ENCODE measurements around the gene FKBP15. TPM values are rescaled to one million over a fixed set of nuclear protein-coding genes. Genes with fewer than 3 reads are reported as not detected.
"Not testable (repeated sequence)": the region's sequence is repeated elsewhere in the genome, so short reads cannot be mapped to it uniquely, and the experiment has no call there.

The FKBP15 gene
- total RNA-seq, 1 experiment from 2014 or later: 14.9 TPM

- H3K27me3 Mint-ChIP-seq (ENCODE audit: low read depth): peaks cover 14% of the 10 kb centered on the region
- H3K9me3 Mint-ChIP-seq: peaks cover 35% of the 10 kb centered on the region
- H3K36me3 Mint-ChIP-seq: peaks cover 4% of the 10 kb centered on the region; the same call in 1 of the 2 replicates
- TF ChIP-seq, protein P1, sequence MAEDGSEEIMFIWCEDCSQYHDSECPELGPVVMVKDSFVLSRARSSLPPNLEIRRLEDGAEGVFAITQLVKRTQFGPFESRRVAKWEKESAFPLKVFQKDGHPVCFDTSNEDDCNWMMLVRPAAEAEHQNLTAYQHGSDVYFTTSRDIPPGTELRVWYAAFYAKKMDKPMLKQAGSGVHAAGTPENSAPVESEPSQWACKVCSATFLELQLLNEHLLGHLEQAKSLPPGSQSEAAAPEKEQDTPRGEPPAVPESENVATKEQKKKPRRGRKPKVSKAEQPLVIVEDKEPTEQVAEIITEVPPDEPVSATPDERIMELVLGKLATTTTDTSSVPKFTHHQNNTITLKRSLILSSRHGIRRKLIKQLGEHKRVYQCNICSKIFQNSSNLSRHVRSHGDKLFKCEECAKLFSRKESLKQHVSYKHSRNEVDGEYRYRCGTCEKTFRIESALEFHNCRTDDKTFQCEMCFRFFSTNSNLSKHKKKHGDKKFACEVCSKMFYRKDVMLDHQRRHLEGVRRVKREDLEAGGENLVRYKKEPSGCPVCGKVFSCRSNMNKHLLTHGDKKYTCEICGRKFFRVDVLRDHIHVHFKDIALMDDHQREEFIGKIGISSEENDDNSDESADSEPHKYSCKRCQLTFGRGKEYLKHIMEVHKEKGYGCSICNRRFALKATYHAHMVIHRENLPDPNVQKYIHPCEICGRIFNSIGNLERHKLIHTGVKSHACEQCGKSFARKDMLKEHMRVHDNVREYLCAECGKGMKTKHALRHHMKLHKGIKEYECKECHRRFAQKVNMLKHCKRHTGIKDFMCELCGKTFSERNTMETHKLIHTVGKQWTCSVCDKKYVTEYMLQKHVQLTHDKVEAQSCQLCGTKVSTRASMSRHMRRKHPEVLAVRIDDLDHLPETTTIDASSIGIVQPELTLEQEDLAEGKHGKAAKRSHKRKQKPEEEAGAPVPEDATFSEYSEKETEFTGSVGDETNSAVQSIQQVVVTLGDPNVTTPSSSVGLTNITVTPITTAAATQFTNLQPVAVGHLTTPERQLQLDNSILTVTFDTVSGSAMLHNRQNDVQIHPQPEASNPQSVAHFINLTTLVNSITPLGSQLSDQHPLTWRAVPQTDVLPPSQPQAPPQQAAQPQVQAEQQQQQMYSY (CRISPR knock-in tag; IDR thresholded peaks at IDR 0.05): no peak
- TF ChIP-seq ZNF219 (CRISPR knock-in tag; IDR thresholded peaks at IDR 0.05; ENCODE audit: borderline replicate concordance): no peak
- DNase-seq (ENCODE audit: low spot score) (no peak), ATAC-seq (no peak)
- ChIA-PET POLR2A (no interaction called here), CTCF (no interaction called here)
- no peak overlapping the region for H3K27ac Mint-ChIP-seq
- H3K4me3 Mint-ChIP-seq: no peak overlapping the region
- no peaks in the 10 kb centered on the region for H3K4me1 Mint-ChIP-seq
Observed at GRCh38 chr9:113143432-113144227, 77.4 kb downstream of the FKBP15 start.

DNA sequence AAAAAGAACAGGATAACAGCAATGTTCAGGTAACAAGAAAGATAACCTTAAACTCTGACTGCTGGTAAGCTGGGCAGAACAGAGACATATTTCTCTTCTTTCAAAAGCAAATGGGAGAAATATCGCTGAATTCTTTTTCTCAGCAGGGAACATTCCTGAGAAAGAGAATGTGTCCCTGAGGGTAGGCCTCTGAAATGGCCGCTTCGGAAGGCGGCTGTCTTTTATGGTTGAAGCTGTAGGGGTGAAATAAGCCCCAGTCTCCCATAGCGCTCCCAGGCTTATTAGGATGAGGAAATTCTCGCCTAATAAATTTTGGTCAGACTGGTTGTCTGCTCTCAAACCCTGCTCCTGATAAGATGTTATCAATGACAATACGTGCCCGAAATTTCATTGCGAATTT, 80.2 kb downstream of the FKBP15 start:
- H3K36me3 Mint-ChIP-seq; H3K4me1 Mint-ChIP-seq; CTCF ChIA-PET; DNase-seq (ENCODE audit: low spot score); POLR2A ChIA-PET; H3K4me3 Mint-ChIP-seq; ATAC-seq; H3K27ac Mint-ChIP-seq: not testable (repeated sequence)
- H3K27me3 Mint-ChIP-seq (ENCODE audit: low read depth): peaks cover 19% of the 10 kb centered on the region
- H3K9me3 Mint-ChIP-seq: peaks cover 35% of the 10 kb centered on the region

DNA sequence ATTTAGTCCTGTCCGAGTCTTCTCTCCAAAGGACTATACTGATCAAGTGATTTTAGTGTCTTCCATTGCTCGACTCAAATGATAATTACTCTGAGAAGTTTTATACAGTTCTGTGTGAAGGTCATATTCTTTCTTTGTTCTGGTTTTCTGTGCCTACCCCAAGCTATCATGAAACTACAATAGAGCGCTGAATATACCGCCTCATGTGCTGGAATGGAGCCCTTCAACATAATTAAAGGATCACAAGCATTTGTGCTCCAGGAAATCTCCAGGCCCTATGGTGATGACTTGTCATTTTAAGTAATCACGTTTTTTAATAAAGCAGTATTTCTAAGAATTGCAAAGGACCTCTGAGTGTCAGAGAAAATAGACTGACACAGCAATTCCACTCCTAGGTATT, 81.1 kb downstream of the FKBP15 start:
- DNase-seq (ENCODE audit: low spot score): no peak
- peaks cover 4% of the 10 kb centered on the region; the same call in 1 of the 2 replicates for H3K36me3 Mint-ChIP-seq
- CTCF ChIA-PET: interaction anchor here (0.8 kb wide), 1 partner anchor 11 kb away, joined by 3 read pairs; the partner anchor contains the start of gene SLC31A2
- H3K4me1 Mint-ChIP-seq: no peaks in the 10 kb centered on the region
- POLR2A ChIA-PET: no interaction called here
- H3K27ac Mint-ChIP-seq: no peak overlapping the region
- peaks cover 16% of the 10 kb centered on the region for H3K27me3 Mint-ChIP-seq (ENCODE audit: low read depth)
- no peak overlapping the region for H3K4me3 Mint-ChIP-seq
- peaks cover 33% of the 10 kb centered on the region for H3K9me3 Mint-ChIP-seq
- TF ChIP-seq USF1 (CRISPR knock-in tag; IDR thresholded peaks at IDR 0.05): no peak
- TF ChIP-seq ZSCAN18 (CRISPR knock-in tag; IDR thresholded peaks at IDR 0.05): no peak
- TF ChIP-seq MXD4 (CRISPR knock-in tag; IDR thresholded peaks at IDR 0.05; ENCODE audit: borderline replicate concordance): no peak
- no peak for TF ChIP-seq EMX1 (CRISPR knock-in tag; IDR thresholded peaks at IDR 0.05)
- TF ChIP-seq ZNF317 (CRISPR knock-in tag; IDR thresholded peaks at IDR 0.05; ENCODE audit: borderline replicate concordance, low read depth): no peak
- TF ChIP-seq, protein P2, sequence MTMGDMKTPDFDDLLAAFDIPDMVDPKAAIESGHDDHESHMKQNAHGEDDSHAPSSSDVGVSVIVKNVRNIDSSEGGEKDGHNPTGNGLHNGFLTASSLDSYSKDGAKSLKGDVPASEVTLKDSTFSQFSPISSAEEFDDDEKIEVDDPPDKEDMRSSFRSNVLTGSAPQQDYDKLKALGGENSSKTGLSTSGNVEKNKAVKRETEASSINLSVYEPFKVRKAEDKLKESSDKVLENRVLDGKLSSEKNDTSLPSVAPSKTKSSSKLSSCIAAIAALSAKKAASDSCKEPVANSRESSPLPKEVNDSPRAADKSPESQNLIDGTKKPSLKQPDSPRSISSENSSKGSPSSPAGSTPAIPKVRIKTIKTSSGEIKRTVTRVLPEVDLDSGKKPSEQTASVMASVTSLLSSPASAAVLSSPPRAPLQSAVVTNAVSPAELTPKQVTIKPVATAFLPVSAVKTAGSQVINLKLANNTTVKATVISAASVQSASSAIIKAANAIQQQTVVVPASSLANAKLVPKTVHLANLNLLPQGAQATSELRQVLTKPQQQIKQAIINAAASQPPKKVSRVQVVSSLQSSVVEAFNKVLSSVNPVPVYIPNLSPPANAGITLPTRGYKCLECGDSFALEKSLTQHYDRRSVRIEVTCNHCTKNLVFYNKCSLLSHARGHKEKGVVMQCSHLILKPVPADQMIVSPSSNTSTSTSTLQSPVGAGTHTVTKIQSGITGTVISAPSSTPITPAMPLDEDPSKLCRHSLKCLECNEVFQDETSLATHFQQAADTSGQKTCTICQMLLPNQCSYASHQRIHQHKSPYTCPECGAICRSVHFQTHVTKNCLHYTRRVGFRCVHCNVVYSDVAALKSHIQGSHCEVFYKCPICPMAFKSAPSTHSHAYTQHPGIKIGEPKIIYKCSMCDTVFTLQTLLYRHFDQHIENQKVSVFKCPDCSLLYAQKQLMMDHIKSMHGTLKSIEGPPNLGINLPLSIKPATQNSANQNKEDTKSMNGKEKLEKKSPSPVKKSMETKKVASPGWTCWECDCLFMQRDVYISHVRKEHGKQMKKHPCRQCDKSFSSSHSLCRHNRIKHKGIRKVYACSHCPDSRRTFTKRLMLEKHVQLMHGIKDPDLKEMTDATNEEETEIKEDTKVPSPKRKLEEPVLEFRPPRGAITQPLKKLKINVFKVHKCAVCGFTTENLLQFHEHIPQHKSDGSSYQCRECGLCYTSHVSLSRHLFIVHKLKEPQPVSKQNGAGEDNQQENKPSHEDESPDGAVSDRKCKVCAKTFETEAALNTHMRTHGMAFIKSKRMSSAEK (CRISPR knock-in tag; IDR thresholded peaks at IDR 0.05; ENCODE audit: borderline replicate concordance): no peak
- no peak for ATAC-seq
